GM19372 (cell line): ENCODE data around the gene PRCD.

Experiments used
- ATAC-seq: cut with Tn5 transposase; IDR thresholded peaks from one replicate; pipeline ENCODE4 v1.9.1; 2021; ENCODE audit warnings: mild to moderate bottlenecking, low read depth, moderate library complexity; ENCODE audit not compliant: unreplicated experiment

Gene PRCD

GRCh38 chr17:76566988-76567431, 27.2 kb downstream of the PRCD start:
- no peak for ATAC-seq

- ATAC-seq: no peak
Measured at GRCh38 chr17:76567634-76568432, 28.0 kb downstream of the PRCD start.

GRCh38 chr17:76568811-76569221, 29.0 kb downstream of the PRCD start:
- ATAC-seq: no peak

DNA sequence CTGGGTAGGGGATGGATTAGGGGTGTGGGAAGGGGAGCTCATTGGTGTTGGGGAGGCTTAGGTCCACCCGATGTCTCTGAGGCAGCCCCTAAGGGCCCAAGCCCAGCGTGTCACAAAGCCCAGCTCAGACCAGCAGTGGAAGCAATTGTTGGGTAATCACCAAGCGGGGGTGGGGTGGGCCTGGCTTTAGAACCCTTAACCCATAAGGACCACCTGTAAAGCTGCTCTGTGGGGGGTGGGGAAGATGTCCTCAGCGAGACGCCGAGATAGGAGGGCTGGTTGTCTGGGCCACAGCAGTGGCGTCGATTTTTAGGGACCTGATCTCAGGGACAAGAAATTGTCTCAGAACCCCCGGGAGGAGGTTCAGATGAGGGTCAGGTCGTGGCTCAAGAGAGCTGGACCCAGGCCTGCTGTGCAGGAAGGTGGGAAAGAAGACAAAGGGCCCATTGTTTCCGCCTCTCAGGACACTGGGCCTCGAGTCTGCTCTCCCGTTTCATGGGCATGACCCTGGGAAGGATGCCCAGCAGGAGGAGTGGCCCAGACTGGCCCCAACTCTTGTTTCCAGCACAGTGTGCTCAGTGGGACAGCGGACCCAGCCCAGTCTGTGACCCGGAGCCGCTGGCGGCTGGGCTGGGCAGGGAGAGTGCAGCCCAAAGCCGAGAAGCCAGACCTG, 29.9 kb downstream of the PRCD start:
- no peak for ATAC-seq

- no peak for ATAC-seq
Measured at GRCh38 chr17:76570457-76570856, 30.6 kb downstream of the PRCD start.

- no peak for ATAC-seq
Measured at GRCh38 chr17:76570877-76571471, 31.1 kb downstream of the PRCD start.

DNA sequence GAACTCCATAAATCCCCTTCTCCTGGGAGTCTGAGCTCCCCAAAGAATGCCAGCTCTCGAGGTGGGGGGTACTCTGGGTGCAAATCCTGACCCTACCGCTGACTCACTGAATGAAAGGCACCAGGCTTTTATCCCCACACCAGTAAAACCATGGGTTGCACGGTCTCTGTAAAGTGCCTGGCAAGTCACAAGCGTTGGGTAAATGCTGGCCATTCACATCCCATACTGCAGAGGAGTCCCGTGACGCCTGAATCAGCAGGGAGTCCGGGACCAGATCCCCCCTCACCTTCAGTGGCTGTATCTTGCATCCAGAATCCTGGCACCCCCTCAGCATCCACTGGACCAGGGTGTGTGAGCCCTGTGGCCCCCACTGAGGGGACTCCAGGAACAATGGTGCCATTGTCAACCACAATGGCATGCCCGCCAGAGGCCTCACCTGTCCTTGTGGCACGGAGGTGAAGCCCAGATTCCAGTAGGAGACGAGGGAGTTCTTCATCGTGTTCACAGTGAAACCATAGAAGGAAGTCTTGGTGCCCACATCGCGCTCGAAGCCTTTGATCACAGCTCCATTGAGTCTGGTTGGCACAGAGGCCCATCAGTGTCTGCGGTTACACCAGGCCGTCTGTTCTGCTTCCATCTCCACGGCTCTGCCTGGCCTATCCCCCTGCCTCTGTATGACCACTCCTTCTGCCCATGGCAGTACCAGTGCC, 32.5 kb downstream of the PRCD start:
- ATAC-seq: no peak

DNA sequence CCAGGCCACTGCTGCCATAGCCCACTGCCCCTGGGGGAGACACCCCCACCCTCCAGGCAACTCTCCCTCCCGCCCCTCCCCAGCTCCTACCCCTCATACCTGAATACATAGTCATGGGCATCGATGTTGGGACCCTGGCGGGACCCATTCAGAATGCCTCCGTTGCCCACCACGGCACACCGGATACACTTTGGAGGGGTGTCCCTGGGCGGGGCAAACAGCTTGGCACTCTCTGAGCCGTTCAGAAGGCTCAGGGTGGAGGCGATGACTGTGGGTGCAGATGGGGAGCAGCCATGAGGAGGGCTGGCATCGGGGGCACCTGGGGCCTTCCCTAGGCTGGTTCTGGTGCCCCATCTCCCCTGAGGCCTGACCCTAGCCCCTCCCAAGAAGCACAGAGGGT, 33.3 kb downstream of the PRCD start:
- ATAC-seq: no peak

DNA sequence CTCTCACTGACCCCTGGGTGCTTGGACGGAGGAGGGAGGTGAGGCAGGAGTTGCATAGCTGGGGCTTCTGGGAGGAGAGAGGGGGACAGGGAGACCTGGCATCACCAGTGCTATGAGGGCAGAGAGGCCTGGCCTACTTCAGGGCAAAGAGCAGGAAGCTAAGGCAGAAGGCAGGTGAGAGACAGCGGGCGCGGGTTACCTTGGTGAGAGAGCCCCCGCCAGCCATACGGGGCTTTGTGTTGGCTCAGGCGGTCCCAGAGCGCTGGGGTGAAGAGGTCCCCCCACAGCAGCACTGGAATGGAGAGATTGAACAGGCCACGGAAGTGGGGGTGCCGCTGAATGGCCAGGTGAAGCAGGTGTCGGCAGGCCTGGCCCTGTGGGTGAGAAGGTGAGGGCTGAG, 34.3 kb downstream of the PRCD start:
- ATAC-seq: no peak

DNA sequence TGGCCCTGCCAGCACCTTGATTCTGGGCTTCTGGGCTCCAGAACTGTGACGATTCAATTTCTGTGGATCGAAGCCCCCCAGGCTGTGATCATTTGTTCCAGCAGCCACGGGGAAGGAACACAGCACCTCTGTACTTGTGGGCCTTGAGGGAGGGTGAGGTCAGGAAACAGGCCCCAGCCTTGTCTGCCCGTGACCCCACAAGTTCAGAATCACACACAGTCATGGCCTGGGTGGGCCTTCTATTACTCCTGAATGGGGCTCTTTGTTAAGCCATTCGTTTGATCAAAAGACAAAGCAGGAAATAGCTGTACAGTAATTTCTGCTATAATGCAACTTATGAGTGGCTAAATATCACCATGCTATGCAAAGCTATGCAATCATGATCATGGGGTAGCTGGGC, 35.7 kb downstream of the PRCD start:
- no peak for ATAC-seq

GRCh38 chr17:76576189-76576588, 36.3 kb downstream of the PRCD start:
- ATAC-seq: no peak

DNA sequence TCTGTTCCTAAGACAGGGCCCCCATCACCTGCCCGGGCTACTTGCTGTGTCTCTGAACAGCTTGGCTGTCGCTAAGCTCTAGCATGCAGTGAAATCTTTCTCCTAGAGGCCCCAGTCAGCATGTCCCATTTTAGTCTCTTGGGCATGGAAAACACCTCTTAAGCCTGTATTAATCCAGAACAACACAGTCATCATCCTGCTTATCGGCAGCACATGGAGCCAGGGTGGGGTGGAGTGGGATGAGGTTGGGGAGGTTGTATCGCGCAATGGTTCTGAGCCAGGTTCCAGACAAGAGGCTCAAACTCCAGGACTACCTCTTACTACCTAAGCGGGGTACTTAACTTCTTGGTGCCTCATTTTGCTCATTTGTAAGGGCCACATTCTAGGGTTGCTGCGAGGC, 38.0 kb downstream of the PRCD start:
- no peak for ATAC-seq

DNA sequence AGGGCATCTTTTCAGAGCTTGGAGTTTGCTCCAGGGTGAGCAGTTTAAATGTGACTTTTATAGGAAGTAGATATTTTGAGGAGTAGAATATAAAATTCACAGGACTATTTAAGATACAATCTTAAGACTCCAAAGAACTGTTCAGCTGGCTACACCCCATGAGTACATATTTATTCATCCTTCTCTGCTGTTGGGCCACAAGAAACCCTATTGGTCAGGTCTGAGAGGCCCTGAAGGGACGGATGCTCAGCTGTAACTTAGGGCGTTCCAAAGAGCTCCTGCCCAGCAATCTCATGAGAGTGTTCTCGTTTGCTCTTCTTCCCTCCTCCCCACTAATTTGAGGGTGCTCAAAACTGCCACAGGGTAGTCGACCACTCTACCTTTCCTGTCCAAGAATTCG, 38.5 kb downstream of the PRCD start:
- ATAC-seq: no peak

DNA sequence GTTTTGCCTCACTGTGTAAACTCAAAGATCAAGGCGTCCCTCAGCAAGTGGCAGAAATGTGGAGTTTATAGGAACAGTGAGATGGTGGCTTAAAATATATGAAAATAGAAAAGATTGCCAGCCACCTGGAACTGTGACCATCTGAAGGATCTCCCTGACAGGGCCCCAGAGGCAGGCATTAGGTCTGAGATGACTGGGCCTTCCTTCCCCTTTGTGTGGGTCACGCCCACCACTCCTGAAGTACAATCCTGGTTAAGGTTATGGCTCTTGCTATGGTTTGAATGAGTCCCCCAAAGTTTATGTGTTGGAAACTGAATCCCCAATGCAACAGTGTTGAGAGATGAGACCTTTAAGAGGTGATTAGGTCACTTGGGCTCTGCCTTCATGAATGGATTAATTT, 39.4 kb downstream of the PRCD start:
- no peak for ATAC-seq

DNA sequence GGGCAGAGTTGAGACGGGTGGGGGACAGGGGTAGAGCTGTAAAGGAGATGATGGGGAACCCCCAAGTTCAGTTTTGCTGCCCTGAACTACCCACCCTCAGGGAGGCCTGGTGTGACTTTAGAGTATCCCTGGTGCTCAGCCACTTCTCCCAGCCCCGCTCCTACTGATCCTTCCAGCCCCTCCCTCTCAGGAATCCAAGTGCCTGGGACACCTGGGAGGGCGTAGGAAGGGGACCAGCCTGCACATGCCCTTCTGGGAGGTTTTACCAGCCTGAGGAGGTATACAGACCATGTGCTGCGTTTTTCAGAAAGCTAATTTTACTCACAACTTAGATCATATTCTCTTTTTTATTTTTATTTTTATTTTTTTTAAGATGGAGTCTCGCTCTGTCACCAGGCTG, 41.7 kb downstream of the PRCD start:
- ATAC-seq: no peak

DNA sequence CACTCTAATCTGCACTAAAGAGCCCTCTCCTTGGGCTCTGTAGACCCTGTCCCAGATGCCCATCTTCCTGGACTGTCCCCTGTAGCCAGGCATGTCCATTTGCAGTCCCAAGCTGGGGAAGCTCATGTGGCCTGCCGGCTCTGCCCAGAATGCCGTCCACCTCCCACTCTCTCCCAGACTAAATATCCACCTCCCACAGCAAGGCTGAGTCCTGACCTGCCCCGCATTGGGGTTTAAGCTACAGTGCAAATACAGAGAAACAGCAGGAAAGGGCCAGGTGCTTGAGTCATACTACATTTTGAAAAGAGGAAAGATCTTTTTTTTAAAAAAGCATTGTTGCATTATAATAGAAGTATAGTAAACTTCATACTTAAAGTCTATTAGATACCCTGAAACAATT, 42.8 kb downstream of the PRCD start:
- no peak for ATAC-seq

DNA sequence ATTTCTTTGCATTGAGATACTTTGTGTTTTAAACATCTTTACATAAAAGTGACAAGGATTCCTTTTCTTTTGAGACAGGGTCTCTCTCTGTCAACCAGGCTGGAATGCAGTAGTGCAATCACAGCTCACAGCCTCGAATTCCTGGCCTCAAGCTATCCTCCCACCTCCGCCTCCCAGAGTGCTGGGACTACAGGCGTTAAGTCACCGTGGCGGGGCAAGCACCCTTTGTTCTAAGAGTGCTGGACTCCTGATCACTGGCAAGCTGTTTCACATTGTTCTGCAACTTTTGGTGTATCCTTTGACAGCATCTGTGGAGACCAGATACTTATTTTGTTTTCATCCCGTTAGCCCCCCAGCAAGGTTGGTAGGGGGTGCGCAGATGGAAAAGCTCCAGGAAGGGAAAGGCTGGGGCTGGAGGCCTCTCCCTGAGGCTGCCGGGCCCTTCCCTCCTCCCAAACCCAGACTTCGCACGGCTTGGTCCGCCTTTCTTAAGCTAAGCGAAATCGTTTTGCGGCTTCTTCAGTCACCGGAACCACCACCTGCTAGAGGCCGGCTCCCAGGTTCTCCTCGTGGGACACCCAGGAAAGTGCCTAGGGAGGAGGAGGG, 44.7 kb downstream of the PRCD start:
- ATAC-seq: no peak

GRCh38 chr17:76585033-76585648, 45.3 kb downstream of the PRCD start:
- ATAC-seq: no peak

- no peak for ATAC-seq
Measured at GRCh38 chr17:76585649-76586593, 46.1 kb downstream of the PRCD start, which contains the start of gene ST6GALNAC2. Gene ST6GALNAC2, minus strand, starts transcription at chr17:76585860. Its CDS starts 52 bp downstream, at chr17:76585808.
